Epithelial cell of esophagus (primary cell): ENCODE data around the gene AATF.

ENCODE experiments used
- DNase-seq: peaks from one replicate; pipeline ENCODE4 v3.0.0; 2010; ENCODE audit warnings: low read depth
- H3K4me3 ChIP-seq: 2 replicates; pipeline ENCODE4 v1.5.1; 2011; ENCODE audit warnings: mild to moderate bottlenecking, low read length, control low read depth
- TF ChIP-seq, protein P1 (sequence below): IDR thresholded peaks from 2 replicates; pipeline ENCODE4 v1.5.1; 2011; ENCODE audit warnings: low read depth, mild to moderate bottlenecking, low read length, control low read depth, inconsistent platforms; ENCODE audit not compliant: insufficient read depth; ENCODE audit errors: missing control alignments

The AATF gene

DNA sequence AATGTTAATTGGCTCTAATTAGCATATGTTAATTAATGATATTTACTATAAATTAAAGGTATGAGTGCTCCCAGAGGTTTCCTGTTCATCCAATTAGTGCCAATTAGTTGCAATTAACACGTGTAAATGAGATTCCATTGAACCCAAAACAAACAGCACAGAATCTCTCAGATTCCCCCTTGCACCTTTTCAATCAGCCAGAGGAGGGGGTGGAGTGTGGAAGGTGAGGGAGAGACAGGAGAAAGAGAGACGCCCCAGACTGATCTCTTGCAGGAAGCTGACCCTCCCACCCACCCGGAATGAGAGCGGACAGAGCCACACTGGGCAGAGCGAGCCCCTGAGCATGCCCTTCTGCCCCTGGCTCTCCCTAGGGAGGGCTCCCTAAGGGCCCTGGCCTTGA is 35.6 kb upstream of the AATF start:
- no peak for DNase-seq
- H3K4me3 ChIP-seq, result no peak overlapping the region
- TF ChIP-seq, protein P1, sequence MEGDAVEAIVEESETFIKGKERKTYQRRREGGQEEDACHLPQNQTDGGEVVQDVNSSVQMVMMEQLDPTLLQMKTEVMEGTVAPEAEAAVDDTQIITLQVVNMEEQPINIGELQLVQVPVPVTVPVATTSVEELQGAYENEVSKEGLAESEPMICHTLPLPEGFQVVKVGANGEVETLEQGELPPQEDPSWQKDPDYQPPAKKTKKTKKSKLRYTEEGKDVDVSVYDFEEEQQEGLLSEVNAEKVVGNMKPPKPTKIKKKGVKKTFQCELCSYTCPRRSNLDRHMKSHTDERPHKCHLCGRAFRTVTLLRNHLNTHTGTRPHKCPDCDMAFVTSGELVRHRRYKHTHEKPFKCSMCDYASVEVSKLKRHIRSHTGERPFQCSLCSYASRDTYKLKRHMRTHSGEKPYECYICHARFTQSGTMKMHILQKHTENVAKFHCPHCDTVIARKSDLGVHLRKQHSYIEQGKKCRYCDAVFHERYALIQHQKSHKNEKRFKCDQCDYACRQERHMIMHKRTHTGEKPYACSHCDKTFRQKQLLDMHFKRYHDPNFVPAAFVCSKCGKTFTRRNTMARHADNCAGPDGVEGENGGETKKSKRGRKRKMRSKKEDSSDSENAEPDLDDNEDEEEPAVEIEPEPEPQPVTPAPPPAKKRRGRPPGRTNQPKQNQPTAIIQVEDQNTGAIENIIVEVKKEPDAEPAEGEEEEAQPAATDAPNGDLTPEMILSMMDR, result no peak

DNA sequence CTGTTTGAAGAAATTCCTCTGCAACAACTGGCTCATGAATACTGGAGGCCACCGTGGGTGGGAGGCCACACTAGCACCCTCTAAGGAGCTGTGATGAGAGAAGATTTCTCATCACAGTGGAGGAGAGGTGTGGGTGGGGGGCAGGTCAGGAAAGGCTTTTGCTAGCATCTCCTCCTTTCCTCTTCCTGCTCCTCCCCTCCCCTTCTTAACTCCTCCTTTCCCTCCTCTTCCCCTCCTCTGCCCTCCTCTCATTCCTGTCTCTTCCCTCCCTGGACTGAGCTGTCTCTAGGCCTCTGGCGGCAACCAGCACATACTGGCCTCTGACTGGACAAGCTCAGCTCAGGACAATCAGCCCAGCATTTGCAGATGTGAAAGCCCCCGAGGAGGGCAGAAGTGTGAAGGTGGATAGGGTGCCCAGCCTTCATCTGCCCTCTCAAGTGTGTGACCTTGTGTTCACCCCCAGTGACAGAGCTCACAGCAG is 30.5 kb upstream of the AATF start:
- no peak overlapping the region for H3K4me3 ChIP-seq
- no peak for DNase-seq
- TF ChIP-seq, protein P1, result no peak

DNA sequence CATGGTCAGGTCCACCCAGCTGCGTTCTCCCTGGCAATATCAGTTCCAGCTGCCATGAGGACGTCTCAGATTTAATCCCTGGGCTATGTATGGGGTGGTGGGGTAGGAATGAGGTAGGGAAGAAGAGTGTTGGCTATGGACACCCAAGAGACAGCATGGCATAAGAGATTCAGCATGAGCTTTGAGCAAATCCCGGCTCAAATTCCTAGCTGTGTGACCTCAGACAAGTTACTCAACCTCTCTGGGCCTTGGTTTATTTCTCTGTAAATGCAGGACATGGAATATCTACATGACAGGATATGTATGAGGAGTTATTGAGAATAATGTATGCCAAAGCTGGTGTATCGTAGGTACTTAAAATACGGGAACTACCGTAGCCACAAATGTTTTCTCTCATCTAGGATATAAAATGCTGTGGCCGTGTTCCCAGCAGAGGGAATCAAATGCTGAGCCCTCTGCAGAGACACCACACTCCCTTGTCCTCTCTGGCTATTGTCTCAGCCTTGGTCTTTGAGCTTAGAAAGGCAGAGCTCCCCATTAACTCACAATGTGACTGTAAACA is 29.3 kb upstream of the AATF start:
- DNase-seq, result no peak
- H3K4me3 ChIP-seq, result no peak overlapping the region
- TF ChIP-seq, protein P1, result no peak

DNA sequence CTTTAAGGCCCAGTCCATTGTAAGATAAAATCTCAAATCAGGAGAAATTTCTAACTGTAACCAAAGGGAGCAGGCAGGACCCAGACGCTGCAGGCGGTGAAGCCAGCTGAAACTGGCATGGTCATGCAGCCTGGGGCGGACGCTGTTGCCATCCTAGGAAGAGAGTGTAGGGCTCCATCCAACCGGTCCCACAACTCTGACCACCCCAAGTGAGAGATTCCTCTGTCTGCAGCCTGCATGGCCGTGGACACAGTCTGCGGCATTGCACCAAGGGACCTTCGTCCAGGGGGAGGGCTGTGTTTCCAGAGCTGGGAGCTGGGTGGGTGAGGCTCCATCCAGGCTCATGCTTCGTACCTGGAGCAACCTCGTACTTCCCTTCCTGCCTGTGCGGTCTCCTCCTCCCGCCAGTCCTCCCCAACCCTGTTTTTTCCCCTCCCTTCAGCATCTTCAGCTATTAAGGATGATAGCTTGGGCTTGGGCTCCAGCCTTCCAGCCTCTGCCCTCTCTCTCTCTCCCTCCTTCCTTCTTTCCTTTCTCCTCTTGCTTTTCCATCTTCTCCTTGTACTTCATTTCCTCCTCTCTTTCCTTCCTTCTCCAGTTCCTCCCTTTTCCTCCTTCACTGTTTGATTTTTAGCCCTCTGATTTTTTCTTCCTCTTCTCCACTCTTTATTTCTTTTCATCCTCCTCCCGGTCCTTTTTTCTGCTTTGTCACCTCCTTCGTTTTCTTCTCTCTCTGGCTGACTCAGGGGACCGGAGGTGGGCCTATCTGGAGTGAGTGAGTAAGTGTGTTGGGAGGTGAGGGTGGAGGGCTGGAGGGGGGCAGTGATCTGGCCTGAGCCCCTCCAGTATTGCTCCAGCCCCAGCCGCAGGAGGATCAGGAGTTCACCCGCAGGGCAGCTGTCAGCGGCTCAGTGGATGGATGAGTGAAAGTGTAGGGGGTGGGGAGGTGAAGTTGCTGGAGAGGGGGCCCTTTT is 28.4 kb upstream of the AATF start:
- DNase-seq, result peak; percentile 57
- TF ChIP-seq, protein P1, result no peak
- H3K4me3 ChIP-seq, result no peak overlapping the region

DNA sequence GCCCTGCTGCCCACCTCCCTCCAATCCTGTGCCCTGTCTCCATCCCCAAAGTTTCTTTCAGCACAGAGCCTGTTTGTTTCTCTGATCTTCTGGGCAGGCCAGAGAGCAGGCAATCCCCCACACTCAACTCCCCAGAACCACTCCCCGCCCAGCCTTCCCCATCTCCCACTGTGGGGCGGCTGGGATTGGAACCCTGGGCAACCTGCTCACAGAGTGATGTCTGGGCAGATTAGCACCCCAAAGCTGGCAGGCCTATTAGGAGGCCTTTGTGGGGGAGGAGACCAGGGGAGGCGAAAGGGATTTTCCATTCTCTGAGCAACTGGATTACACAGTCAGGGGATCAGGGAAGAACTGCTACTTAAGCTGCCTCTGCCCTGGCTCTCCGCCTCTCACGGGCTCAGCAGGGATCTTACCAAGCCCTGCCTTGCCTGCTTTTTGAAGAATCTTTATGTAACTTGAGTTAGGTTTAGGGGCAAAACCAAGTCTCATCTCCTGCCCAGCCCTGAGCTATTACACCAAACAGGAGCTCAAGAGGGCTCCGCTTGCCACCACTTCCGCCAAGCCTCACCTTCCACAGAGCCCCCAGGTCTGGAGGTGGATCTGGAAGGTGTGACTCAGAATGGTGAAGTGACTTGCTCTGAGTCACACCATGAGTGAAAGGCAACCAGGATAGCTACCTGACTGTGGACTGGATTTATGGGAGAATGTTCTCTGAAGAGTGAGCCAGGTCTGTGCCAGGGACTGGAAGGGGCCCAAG is 27.5 kb upstream of the AATF start:
- DNase-seq, result peak; percentile 97
- TF ChIP-seq, protein P1, result no peak
- no peak overlapping the region for H3K4me3 ChIP-seq

DNA sequence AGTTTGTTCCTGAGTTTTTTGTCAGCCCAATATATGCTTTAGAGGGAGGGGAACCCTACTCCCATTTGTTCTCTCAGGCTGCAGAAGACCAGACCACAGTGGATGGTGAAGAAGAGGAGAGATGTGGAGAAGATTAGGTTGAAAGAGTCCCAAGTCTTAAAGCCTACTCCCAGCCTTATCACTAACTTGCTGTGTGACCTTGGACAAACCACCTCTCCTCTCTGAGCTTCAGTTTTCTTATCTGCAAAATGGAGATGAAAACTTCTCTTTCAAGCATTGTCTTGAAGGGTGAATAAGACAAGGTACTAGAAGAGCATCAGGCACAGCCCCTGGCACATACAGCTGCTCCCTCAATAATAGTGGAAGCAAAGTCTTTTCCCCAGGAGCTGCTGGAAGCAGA is 26.6 kb upstream of the AATF start:
- H3K4me3 ChIP-seq, result no peak overlapping the region
- TF ChIP-seq, protein P1, result no peak
- DNase-seq, result no peak
